ENCODE results near the gene YIPF5.

YIPF5 gene

GRCh38 chr5:144151026-144151425 is 19.4 kb downstream of the YIPF5 start:
- Histone ChIP-seq H3K4me3 (ENCODE audit: insufficient read depth, low read depth, low read length, poor library complexity, severe bottlenecking) (no peak overlapping the region), H3K27ac (ENCODE audit: insufficient read depth, low read length, poor library complexity, severe bottlenecking) (no peak overlapping the region), H3K27me3 (replicated peaks; ENCODE audit: control insufficient read depth, insufficient read depth, low read length, poor library complexity, severe bottlenecking) (no peaks in the 10 kb centered on the region), H3K36me3 (ENCODE audit: control insufficient read depth, insufficient read depth, low read length) (no peaks in the 10 kb centered on the region), H3K9me3 (ENCODE audit: control insufficient read depth, low read length) (no peaks in the 10 kb centered on the region), H3K4me1 (ENCODE audit: control insufficient read depth, insufficient read depth, low read length, poor library complexity, severe bottlenecking) (no peaks in the 10 kb centered on the region)
- no peak for DNase-seq

- Histone ChIP-seq H3K4me1 (ENCODE audit: control insufficient read depth, insufficient read depth, low read length, poor library complexity, severe bottlenecking) (no peaks in the 10 kb centered on the region), H3K27ac (ENCODE audit: insufficient read depth, low read length, poor library complexity, severe bottlenecking) (no peak overlapping the region), H3K27me3 (replicated peaks; ENCODE audit: control insufficient read depth, insufficient read depth, low read length, poor library complexity, severe bottlenecking) (no peaks in the 10 kb centered on the region), H3K9me3 (ENCODE audit: control insufficient read depth, low read length) (no peaks in the 10 kb centered on the region), H3K4me3 (ENCODE audit: insufficient read depth, low read depth, low read length, poor library complexity, severe bottlenecking) (no peak overlapping the region), H3K36me3 (ENCODE audit: control insufficient read depth, insufficient read depth, low read length) (no peaks in the 10 kb centered on the region)
- DNase-seq, result no peak
These were observed 25.3 kb downstream of the YIPF5 start for GRCh38 chr5:144144956-144145751.

DNA sequence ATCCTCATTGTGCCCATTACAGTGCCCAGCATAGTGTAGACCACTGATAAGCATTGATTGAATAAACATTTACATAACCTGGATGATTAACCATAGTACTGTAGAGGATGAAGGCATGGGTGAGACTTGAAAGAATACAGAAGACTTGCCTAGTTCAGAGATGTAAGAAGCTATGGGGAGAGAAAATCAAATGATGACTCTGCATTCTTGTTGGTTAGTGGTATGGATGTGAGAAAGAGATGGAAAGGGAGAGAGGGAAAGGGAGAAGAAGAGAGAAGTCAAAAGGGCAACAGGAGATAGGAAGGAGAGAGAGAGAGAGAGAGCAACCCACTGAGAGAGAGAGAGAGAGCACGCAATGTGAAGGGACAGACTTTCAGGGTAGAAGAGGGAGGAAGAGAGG is 26.8 kb downstream of the YIPF5 start:
- Histone ChIP-seq H3K27me3 (replicated peaks; ENCODE audit: control insufficient read depth, insufficient read depth, low read length, poor library complexity, severe bottlenecking) (no peaks in the 10 kb centered on the region), H3K27ac (ENCODE audit: insufficient read depth, low read length, poor library complexity, severe bottlenecking) (no peak overlapping the region), H3K4me3 (ENCODE audit: insufficient read depth, low read depth, low read length, poor library complexity, severe bottlenecking) (no peak overlapping the region), H3K4me1 (ENCODE audit: control insufficient read depth, insufficient read depth, low read length, poor library complexity, severe bottlenecking) (no peaks in the 10 kb centered on the region), H3K36me3 (ENCODE audit: control insufficient read depth, insufficient read depth, low read length) (no peaks in the 10 kb centered on the region), H3K9me3 (ENCODE audit: control insufficient read depth, low read length) (no peaks in the 10 kb centered on the region)
- no peak for DNase-seq

GRCh38 chr5:144142824-144143162 is 27.7 kb downstream of the YIPF5 start:
- Histone ChIP-seq H3K4me3 (ENCODE audit: insufficient read depth, low read depth, low read length, poor library complexity, severe bottlenecking) (no peak overlapping the region), H3K36me3 (ENCODE audit: control insufficient read depth, insufficient read depth, low read length) (no peaks in the 10 kb centered on the region), H3K27ac (ENCODE audit: insufficient read depth, low read length, poor library complexity, severe bottlenecking) (no peak overlapping the region), H3K4me1 (ENCODE audit: control insufficient read depth, insufficient read depth, low read length, poor library complexity, severe bottlenecking) (no peaks in the 10 kb centered on the region), H3K27me3 (replicated peaks; ENCODE audit: control insufficient read depth, insufficient read depth, low read length, poor library complexity, severe bottlenecking) (no peaks in the 10 kb centered on the region), H3K9me3 (ENCODE audit: control insufficient read depth, low read length) (no peaks in the 10 kb centered on the region)
- no peak for DNase-seq

GRCh38 chr5:144142139-144142823 is 28.2 kb downstream of the YIPF5 start:
- no peaks in the 10 kb centered on the region for H3K27me3 ChIP-seq (replicated peaks; ENCODE audit: control insufficient read depth, insufficient read depth, low read length, poor library complexity, severe bottlenecking)
- H3K4me1 ChIP-seq (ENCODE audit: control insufficient read depth, insufficient read depth, low read length, poor library complexity, severe bottlenecking), result no peaks in the 10 kb centered on the region
- no peaks in the 10 kb centered on the region for H3K9me3 ChIP-seq (ENCODE audit: control insufficient read depth, low read length)
- no peak overlapping the region for H3K27ac ChIP-seq (ENCODE audit: insufficient read depth, low read length, poor library complexity, severe bottlenecking)
- no peak for DNase-seq
- H3K4me3 ChIP-seq (ENCODE audit: insufficient read depth, low read depth, low read length, poor library complexity, severe bottlenecking), result no peak overlapping the region
- H3K36me3 ChIP-seq (ENCODE audit: control insufficient read depth, insufficient read depth, low read length), result no peaks in the 10 kb centered on the region

GRCh38 chr5:144141585-144141984 is 28.9 kb downstream of the YIPF5 start:
- Histone ChIP-seq H3K9me3 (ENCODE audit: control insufficient read depth, low read length) (no peaks in the 10 kb centered on the region), H3K36me3 (ENCODE audit: control insufficient read depth, insufficient read depth, low read length) (no peaks in the 10 kb centered on the region), H3K27ac (ENCODE audit: insufficient read depth, low read length, poor library complexity, severe bottlenecking) (no peak overlapping the region), H3K4me1 (ENCODE audit: control insufficient read depth, insufficient read depth, low read length, poor library complexity, severe bottlenecking) (no peaks in the 10 kb centered on the region), H3K4me3 (ENCODE audit: insufficient read depth, low read depth, low read length, poor library complexity, severe bottlenecking) (no peak overlapping the region), H3K27me3 (replicated peaks; ENCODE audit: control insufficient read depth, insufficient read depth, low read length, poor library complexity, severe bottlenecking) (no peaks in the 10 kb centered on the region)
- no peak for DNase-seq

DNA sequence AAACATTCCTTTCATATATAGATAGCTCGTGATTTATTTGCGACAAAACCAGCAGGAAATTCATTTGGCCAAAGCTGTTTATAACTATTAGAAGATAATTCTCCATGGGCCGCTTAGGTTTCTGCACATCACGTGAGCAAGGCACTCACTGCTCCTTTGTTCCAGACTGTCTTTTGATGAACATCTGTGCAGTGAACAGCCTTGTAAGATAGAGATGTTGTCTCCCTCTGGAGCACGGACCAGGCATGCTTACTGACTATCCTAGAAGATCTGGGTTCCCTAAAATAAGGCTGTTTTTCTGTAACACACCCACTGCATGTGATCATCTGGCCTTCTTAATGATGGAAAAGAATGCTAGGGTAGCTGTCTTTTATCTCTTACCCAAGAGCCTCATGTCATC is 30.9 kb downstream of the YIPF5 start:
- DNase-seq, result no peak

DNA sequence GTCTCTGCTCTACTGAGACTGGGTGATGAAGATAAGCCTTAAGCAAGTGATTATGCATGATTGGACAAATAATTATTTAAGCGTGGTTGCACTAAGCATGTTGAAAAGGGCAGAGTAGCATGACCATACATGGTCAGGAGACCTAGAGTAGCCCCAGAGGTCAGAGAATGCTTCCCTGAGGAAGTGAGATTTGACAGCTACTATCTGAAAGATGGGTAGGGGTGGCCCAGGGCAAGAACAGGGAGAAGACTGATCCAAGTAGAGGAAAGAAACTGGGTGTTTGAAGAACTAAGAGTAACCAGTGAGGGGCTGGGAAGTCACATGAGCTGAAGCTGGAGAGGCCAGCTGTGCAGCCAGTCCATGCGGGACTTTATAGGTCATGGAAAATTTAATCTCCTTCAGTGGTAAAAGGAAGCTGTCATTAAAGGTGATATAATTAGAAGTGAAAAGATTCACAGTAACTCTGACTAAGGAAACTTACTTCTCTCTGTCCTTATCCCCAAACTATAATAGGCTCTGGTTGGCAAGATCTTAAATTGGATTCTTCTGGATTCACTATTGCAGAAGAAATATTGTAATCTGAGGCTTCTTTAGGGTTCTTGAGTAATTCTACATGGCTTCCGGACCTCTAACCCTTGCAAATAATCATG is 35.2 kb downstream of the YIPF5 start:
- no peaks in the 10 kb centered on the region for H3K27me3 ChIP-seq (replicated peaks; ENCODE audit: control insufficient read depth, insufficient read depth, low read length, poor library complexity, severe bottlenecking)

More for the DNA sequence above, 30.9 kb downstream of the YIPF5 start:
- Histone ChIP-seq H3K36me3 (ENCODE audit: control insufficient read depth, insufficient read depth, low read length) (no peaks in the 10 kb centered on the region), H3K9me3 (ENCODE audit: control insufficient read depth, low read length) (no peaks in the 10 kb centered on the region), H3K4me3 (ENCODE audit: insufficient read depth, low read depth, low read length, poor library complexity, severe bottlenecking) (no peak overlapping the region), H3K4me1 (ENCODE audit: control insufficient read depth, insufficient read depth, low read length, poor library complexity, severe bottlenecking) (no peaks in the 10 kb centered on the region), H3K27me3 (replicated peaks; ENCODE audit: control insufficient read depth, insufficient read depth, low read length, poor library complexity, severe bottlenecking) (no peaks in the 10 kb centered on the region), H3K27ac (ENCODE audit: insufficient read depth, low read length, poor library complexity, severe bottlenecking) (no peak overlapping the region)

DNA sequence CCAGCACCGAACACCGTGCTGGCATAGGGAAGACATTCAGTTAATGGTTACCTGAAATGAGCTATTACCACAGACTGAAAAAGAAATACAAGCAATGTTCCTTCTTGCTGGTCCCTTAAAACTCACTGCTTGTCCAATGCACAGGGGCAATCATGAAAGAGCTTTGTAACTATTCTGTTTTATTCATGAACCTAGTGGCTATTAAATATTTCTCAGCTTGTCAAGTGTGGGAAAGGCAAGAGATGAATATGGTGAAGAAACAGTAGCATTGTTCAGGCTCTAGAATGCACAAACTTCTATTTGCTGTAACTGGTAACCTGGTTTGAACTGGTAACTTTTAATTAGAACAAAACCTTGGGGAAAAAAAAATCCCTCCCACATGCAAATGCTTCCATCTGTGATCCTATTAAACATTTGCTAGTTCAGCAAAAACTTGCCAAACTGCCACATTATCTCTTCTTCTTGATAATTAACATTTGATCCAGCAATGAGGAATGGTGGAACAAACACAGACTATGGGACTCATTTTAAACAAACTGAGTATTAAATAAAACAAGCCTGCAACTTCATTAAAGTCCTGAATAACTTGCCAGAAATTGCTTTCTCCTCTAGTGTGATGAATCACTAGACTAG is 36.1 kb downstream of the YIPF5 start:
- no peaks in the 10 kb centered on the region for H3K9me3 ChIP-seq (ENCODE audit: control insufficient read depth, low read length)

More for the DNA sequence above, 35.2 kb downstream of the YIPF5 start:
- no peak overlapping the region for H3K4me3 ChIP-seq (ENCODE audit: insufficient read depth, low read depth, low read length, poor library complexity, severe bottlenecking)
- H3K36me3 ChIP-seq (ENCODE audit: control insufficient read depth, insufficient read depth, low read length), result no peaks in the 10 kb centered on the region
- no peak overlapping the region for H3K27ac ChIP-seq (ENCODE audit: insufficient read depth, low read length, poor library complexity, severe bottlenecking)
- no peaks in the 10 kb centered on the region for H3K9me3 ChIP-seq (ENCODE audit: control insufficient read depth, low read length)
- DNase-seq, result no peak
- H3K4me1 ChIP-seq (ENCODE audit: control insufficient read depth, insufficient read depth, low read length, poor library complexity, severe bottlenecking), result no peaks in the 10 kb centered on the region

More for the DNA sequence above, 36.1 kb downstream of the YIPF5 start:
- no peaks in the 10 kb centered on the region for H3K36me3 ChIP-seq (ENCODE audit: control insufficient read depth, insufficient read depth, low read length)
- no peaks in the 10 kb centered on the region for H3K4me1 ChIP-seq (ENCODE audit: control insufficient read depth, insufficient read depth, low read length, poor library complexity, severe bottlenecking)
- H3K27me3 ChIP-seq (replicated peaks; ENCODE audit: control insufficient read depth, insufficient read depth, low read length, poor library complexity, severe bottlenecking), result no peaks in the 10 kb centered on the region
- no peak overlapping the region for H3K27ac ChIP-seq (ENCODE audit: insufficient read depth, low read length, poor library complexity, severe bottlenecking)
- no peak overlapping the region for H3K4me3 ChIP-seq (ENCODE audit: insufficient read depth, low read depth, low read length, poor library complexity, severe bottlenecking)
- DNase-seq, result no peak
